ENCODE data around the gene PPP1CA. TPM values are rescaled to one million over a fixed set of nuclear protein-coding genes. Genes with fewer than 3 reads are reported as not detected.

Gene PPP1CA
- total and polyA plus RNA-seq, 11 donors = 90.3 to 207 (median 105) TPM

- intact Hi-C loops (cut with DNase I) = no loop called here
- Histone ChIP-seq H3K27me3 (no peaks in the 10 kb centered on the region), H3K9me3 (no peaks in the 10 kb centered on the region), H3K27ac (peak overlapping the region in 4 of 12 donors; percentile 26 to 90 (median 46)), H3K4me1 (peaks cover 0 to 54% (median 13%) of the 10 kb centered on the region in 12 donors), H3K4me3 (peak overlapping the region in 2 of 12 donors; percentile 40 to 62), H3K36me3 (peaks cover 0 to 88% (median 50%) of the 10 kb centered on the region in 9 donors)
- DNase-seq (no peak), ATAC-seq (no peak)
- WGBS, 4 donors = 53 to 65% (median 56%) methylated on average over 6 of the region's 6 CpGs
- TF ChIP-seq POLR2A (IDR thresholded peaks at IDR 0.05) = no peak
- TF ChIP-seq, protein P1, sequence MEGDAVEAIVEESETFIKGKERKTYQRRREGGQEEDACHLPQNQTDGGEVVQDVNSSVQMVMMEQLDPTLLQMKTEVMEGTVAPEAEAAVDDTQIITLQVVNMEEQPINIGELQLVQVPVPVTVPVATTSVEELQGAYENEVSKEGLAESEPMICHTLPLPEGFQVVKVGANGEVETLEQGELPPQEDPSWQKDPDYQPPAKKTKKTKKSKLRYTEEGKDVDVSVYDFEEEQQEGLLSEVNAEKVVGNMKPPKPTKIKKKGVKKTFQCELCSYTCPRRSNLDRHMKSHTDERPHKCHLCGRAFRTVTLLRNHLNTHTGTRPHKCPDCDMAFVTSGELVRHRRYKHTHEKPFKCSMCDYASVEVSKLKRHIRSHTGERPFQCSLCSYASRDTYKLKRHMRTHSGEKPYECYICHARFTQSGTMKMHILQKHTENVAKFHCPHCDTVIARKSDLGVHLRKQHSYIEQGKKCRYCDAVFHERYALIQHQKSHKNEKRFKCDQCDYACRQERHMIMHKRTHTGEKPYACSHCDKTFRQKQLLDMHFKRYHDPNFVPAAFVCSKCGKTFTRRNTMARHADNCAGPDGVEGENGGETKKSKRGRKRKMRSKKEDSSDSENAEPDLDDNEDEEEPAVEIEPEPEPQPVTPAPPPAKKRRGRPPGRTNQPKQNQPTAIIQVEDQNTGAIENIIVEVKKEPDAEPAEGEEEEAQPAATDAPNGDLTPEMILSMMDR (IDR thresholded peaks at IDR 0.05) = no peak
These were observed 34.9 kb upstream of the PPP1CA start for GRCh38 chr11:67436459-67437081.

DNA sequence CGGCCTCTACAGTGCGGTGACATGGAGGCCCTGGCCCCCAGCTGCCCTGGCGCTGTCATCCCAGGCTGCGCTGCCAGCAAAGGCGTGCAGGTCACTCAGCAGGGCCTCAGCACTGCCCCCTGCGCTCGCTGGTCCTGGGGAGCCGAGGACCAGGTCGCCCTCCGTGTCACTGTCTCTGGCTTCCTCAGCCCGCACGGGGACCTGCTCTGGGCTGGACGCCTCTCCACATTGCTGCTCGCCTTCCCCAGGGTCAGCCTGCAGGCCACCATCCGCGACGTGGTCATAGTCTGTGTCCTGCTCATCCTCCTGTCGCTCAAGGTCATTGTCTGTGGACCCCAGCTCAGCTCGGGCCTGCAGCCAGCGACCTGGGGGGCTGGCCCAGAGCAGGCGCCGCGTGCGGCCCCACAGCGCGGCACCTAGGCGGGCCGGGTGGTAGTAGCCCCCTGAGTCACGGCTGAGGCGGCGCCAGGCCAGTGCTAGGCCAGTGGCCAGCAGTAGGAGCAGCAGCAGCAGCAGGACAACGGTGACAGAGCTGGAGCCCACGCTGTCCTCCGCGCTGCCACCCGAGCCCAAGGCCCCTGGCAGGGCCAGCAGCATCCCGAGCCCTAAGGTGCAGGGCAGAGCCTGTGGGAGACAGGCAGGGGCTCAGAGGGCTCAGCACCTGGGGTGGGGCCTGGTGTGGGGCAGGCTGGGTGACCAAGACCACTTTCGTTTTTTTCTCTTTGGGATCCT is 34.2 kb upstream of the PPP1CA start:
- H3K27me3 ChIP-seq = no peaks in the 10 kb centered on the region
- 90 to 93% (median 91%) methylated on average over 22 to 38 of the region's 38 CpGs for WGBS, 4 donors
- H3K4me3 ChIP-seq = peak overlapping the region in 2 of 12 donors; percentile 17 to 62
- intact Hi-C loops (cut with DNase I) = no loop called here
- peaks cover 0 to 88% (median 55%) of the 10 kb centered on the region in 9 donors for H3K36me3 ChIP-seq
- H3K4me1 ChIP-seq = peaks cover 0 to 49% (median 10%) of the 10 kb centered on the region in 12 donors
- H3K9me3 ChIP-seq = no peaks in the 10 kb centered on the region
- DNase-seq (no peak), ATAC-seq (no peak)
- peak overlapping the region in 3 of 12 donors; percentile 22 to 90 (median 53) for H3K27ac ChIP-seq
- TF ChIP-seq, protein P1 (IDR thresholded peaks at IDR 0.05) = no peak
- TF ChIP-seq POLR2A (IDR thresholded peaks at IDR 0.05) = no peak

DNA sequence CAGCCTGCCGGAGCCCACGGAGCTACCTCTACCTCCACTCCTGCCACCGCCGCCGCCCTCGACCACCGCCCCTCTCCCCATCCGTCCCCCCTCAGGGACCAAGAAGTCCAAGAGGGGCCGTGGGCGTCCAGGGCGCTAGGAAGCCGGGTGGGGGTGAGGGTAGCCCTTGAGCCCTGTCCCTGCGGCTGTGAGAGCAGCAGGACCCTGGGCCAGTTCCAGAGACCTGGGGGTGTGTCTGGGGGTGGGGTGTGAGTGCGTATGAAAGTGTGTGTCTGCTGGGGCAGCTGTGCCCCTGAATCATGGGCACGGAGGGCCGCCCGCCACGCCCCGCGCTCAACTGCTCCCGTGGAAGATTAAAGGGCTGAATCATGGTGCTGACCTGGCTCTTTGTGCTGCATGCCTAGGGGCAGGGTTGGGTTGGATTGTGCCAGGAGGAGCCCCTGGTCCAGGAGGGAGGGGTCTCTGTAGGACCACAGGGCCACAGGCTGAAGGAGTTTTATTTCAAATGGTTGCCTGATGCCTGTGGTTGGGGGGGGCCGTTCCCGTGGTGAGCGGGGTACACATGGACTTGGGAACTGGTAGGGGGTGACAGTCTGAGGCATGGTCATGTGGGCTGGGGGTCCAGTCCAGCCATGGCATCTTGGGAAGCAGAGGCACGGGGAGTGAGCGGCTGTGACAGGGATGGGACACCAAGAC is 33.5 kb upstream of the PPP1CA start:
- peaks cover 0 to 85% (median 58%) of the 10 kb centered on the region in 9 donors for H3K36me3 ChIP-seq
- ATAC-seq (no peak), DNase-seq (no peak)
- no peaks in the 10 kb centered on the region for H3K27me3 ChIP-seq
- peaks cover 0 to 42% (median 8%) of the 10 kb centered on the region in 12 donors for H3K4me1 ChIP-seq
- TF ChIP-seq, protein P1 (IDR thresholded peaks at IDR 0.05) = no peak
- TF ChIP-seq POLR2A (IDR thresholded peaks at IDR 0.05) = no peak
- peak overlapping the region in 1 of 12 donors; percentile 62 for H3K4me3 ChIP-seq
- peak overlapping the region in 2 of 12 donors; percentile 53 to 90 for H3K27ac ChIP-seq
- no peaks in the 10 kb centered on the region for H3K9me3 ChIP-seq
- intact Hi-C loops (cut with DNase I) = no loop called here
- WGBS, 4 donors = 86 to 93% (median 88%) methylated on average over 17 to 26 of the region's 26 CpGs
